Fibroblast of lung (primary cell): ENCODE results near the gene GMPR.
A peak's percentile ranks its signal among the peaks of the same experiment; 100 is the strongest.

ENCODE experiments used
- CTCF ChIP-seq, 2 donors: IDR thresholded peaks in 1 of 2; conservative IDR thresholded peaks in 1 of 2; 1 replicate in 1 of 2; 2 replicates in 1 of 2; pipeline ENCODE4 v1.5.1; 2011 to 2012; ENCODE audit warnings: low read length in 2 of 2, control low read depth in 1 of 2, inconsistent platforms in 1 of 2, low read depth in 1 of 2, mild to moderate bottlenecking in 1 of 2
- EZH2 ChIP-seq: IDR thresholded peaks from 2 replicates; pipeline ENCODE4 v1.5.1; 2012; ENCODE audit warnings: low read length, control low read depth, mild to moderate bottlenecking; ENCODE audit errors: missing control alignments

GRCh38 chr6:16332175-16332542, 93.8 kb downstream of the GMPR start:
- TF ChIP-seq CTCF (conservative IDR thresholded peaks at IDR 0.05 in 1 of 2, IDR thresholded peaks at IDR 0.05 in 1 of 2; ENCODE audit: low read depth in 1 of 2, low read length in 2 of 2), result peak; percentile 88 to 93
- no peak for TF ChIP-seq EZH2
